NCI-H226 (cell line): ENCODE measurements around the gene PDAP1.
A peak's percentile ranks its signal among the peaks of the same experiment; 100 is the strongest.

Source experiments
- DNase-seq: peaks from one replicate; pipeline ENCODE4 v3.0.0-alpha.2; 2015

The PDAP1 gene

GRCh38 chr7:99424932-99425730 is 16.7 kb upstream of the PDAP1 start:
- no peak for DNase-seq

- no peak for DNase-seq
Observed at GRCh38 chr7:99422625-99423024, 14.2 kb upstream of the PDAP1 start.

GRCh38 chr7:99422186-99422585 is 13.8 kb upstream of the PDAP1 start:
- no peak for DNase-seq

- no peak for DNase-seq
Observed at GRCh38 chr7:99420986-99421385, 12.6 kb upstream of the PDAP1 start.

GRCh38 chr7:99420213-99420612 is 11.8 kb upstream of the PDAP1 start:
- DNase-seq, result no peak

- no peak for DNase-seq
Observed at GRCh38 chr7:99419323-99420021, 11.1 kb upstream of the PDAP1 start.

GRCh38 chr7:99418260-99418659 is 9.9 kb upstream of the PDAP1 start:
- no peak for DNase-seq

GRCh38 chr7:99415513-99416127 is 7.2 kb upstream of the PDAP1 start:
- DNase-seq, result peak; percentile 32

- no peak for DNase-seq
Observed at GRCh38 chr7:99410635-99411034, 2.2 kb upstream of the PDAP1 start.

GRCh38 chr7:99409806-99410205 is 1.4 kb upstream of the PDAP1 start:
- DNase-seq, result no peak

- DNase-seq, result no peak
Observed at GRCh38 chr7:99409192-99409572, 785 bp upstream of the PDAP1 start.

GRCh38 chr7:99407872-99408378 is 472 bp downstream of the PDAP1 start:
- DNase-seq, result peak; percentile 68

- no peak for DNase-seq
Observed at GRCh38 chr7:99406557-99406956, 1.8 kb downstream of the PDAP1 start.

GRCh38 chr7:99404977-99405320 is 3.4 kb downstream of the PDAP1 start:
- no peak for DNase-seq

GRCh38 chr7:99404235-99404976 is 4.0 kb downstream of the PDAP1 start:
- no peak for DNase-seq

GRCh38 chr7:99403764-99404163 is 4.6 kb downstream of the PDAP1 start:
- DNase-seq, result no peak

- no peak for DNase-seq
Observed at GRCh38 chr7:99402854-99403253, 5.5 kb downstream of the PDAP1 start.

GRCh38 chr7:99399597-99399996 is 8.8 kb downstream of the PDAP1 start:
- DNase-seq, result no peak

- no peak for DNase-seq
Observed at GRCh38 chr7:99398891-99399445, 9.4 kb downstream of the PDAP1 start.

GRCh38 chr7:99397297-99397983 is 11.0 kb downstream of the PDAP1 start:
- no peak for DNase-seq

GRCh38 chr7:99396418-99397296 is 11.7 kb downstream of the PDAP1 start:
- DNase-seq, result no peak
